Esophagus muscularis mucosa (tissue), 3 donors: ENCODE measurements around the gene TBX15.

ENCODE experiments used
- POLR2A ChIP-seq: fragments of 450-650 bp; IDR thresholded peaks from one replicate; pipeline ENCODE4 v1.6.1; 2017; ENCODE audit warnings: antibody characterized with exemption, moderate library complexity, mild to moderate bottlenecking, low read depth
- POLR2AphosphoS5 ChIP-seq, 2 donors: sonication (generic); formaldehyde crosslinking; IDR thresholded peaks; one replicate each; pipeline ENCODE4 v1.6.1; 2017; ENCODE audit warnings: antibody characterized with exemption in 2 of 2
- TF ChIP-seq, protein P1 (sequence below), 3 experiments: fragments of 200-600 bp in 2 of 3; fragments of 450-650 bp in 1 of 3; sonication (generic) in 2 of 3; IDR thresholded peaks; one replicate each; pipeline ENCODE4 v1.5.1; 2017 to 2019; ENCODE audit warnings: antibody characterized with exemption in 3 of 3, mild to moderate bottlenecking in 2 of 3, moderate library complexity in 1 of 3

DNA sequence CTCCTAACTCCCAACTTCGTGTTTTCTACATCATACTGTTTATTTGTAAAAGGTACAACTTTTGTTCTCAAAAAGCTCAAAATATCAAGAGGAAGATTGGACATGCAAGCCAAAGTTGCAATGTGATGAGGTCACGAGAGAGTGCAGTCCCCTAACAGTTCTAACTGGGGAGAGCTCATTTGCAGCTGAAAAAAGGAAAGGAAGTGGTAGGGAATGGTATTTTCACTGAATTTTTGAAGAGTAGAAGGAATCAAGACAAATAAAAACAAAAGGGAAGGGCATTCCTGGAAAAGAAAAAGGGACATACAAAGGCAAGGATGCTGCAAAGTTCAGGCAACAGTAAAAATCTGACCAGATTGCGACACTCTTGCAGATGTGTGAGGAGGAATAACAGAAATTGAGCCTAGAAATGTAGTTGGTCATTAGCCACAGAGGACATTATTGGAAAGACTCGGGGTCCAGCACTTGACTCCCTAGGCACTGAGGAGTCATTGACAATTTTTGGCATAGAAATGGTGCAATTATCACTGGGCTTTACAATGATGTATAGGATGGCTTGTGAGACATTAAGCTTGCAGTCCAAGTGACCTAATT lies 67.9 kb downstream of the TBX15 start:
- TF ChIP-seq, protein P1, sequence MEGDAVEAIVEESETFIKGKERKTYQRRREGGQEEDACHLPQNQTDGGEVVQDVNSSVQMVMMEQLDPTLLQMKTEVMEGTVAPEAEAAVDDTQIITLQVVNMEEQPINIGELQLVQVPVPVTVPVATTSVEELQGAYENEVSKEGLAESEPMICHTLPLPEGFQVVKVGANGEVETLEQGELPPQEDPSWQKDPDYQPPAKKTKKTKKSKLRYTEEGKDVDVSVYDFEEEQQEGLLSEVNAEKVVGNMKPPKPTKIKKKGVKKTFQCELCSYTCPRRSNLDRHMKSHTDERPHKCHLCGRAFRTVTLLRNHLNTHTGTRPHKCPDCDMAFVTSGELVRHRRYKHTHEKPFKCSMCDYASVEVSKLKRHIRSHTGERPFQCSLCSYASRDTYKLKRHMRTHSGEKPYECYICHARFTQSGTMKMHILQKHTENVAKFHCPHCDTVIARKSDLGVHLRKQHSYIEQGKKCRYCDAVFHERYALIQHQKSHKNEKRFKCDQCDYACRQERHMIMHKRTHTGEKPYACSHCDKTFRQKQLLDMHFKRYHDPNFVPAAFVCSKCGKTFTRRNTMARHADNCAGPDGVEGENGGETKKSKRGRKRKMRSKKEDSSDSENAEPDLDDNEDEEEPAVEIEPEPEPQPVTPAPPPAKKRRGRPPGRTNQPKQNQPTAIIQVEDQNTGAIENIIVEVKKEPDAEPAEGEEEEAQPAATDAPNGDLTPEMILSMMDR (IDR thresholded peaks at IDR 0.05): no peak
- no peak for TF ChIP-seq POLR2AphosphoS5 (IDR thresholded peaks at IDR 0.05)
- no peak for TF ChIP-seq POLR2A
